ENCODE measurements around the gene EXOC3L1.

The EXOC3L1 gene

GRCh38 chr16:67181346-67181745 lies 8.6 kb downstream of the EXOC3L1 start:
- Histone ChIP-seq H3K36me3 (ENCODE audit: control insufficient read depth, insufficient read depth, low read length) (no peaks in the 10 kb centered on the region), H3K4me3 (ENCODE audit: low read length) (no peak overlapping the region), H3K4me1 (ENCODE audit: control insufficient read depth, insufficient read depth, low read length) (peaks cover 5% of the 10 kb centered on the region), H3K27ac (ENCODE audit: low read depth, low read length) (no peak overlapping the region), H3K27me3 (ENCODE audit: control insufficient read depth, insufficient read depth, low read length) (no peaks in the 10 kb centered on the region), H3K9ac (ENCODE audit: low read length) (no peak overlapping the region)

GRCh38 chr16:67180166-67180565 lies 9.8 kb downstream of the EXOC3L1 start:
- H3K4me1 ChIP-seq (ENCODE audit: control insufficient read depth, insufficient read depth, low read length), result peaks cover 5% of the 10 kb centered on the region
- H3K27me3 ChIP-seq (ENCODE audit: control insufficient read depth, insufficient read depth, low read length), result peaks cover 2% of the 10 kb centered on the region
- no peak overlapping the region for H3K4me3 ChIP-seq (ENCODE audit: low read length)
- H3K36me3 ChIP-seq (ENCODE audit: control insufficient read depth, insufficient read depth, low read length), result no peaks in the 10 kb centered on the region
- H3K27ac ChIP-seq (ENCODE audit: low read depth, low read length), result no peak overlapping the region
- no peak overlapping the region for H3K9ac ChIP-seq (ENCODE audit: low read length)

- peaks cover 7% of the 10 kb centered on the region for H3K4me1 ChIP-seq (ENCODE audit: control insufficient read depth, insufficient read depth, low read length)
- no peak overlapping the region for H3K27ac ChIP-seq (ENCODE audit: low read depth, low read length)
- peaks cover 2% of the 10 kb centered on the region for H3K27me3 ChIP-seq (ENCODE audit: control insufficient read depth, insufficient read depth, low read length)
- H3K36me3 ChIP-seq (ENCODE audit: control insufficient read depth, insufficient read depth, low read length), result no peaks in the 10 kb centered on the region
- no peak overlapping the region for H3K4me3 ChIP-seq (ENCODE audit: low read length)
- H3K9ac ChIP-seq (ENCODE audit: low read length), result no peak overlapping the region
Measured at GRCh38 chr16:67179421-67180080, 10.4 kb downstream of the EXOC3L1 start.

- H3K27me3 ChIP-seq (ENCODE audit: control insufficient read depth, insufficient read depth, low read length), result peaks cover 2% of the 10 kb centered on the region
- peaks cover 13% of the 10 kb centered on the region for H3K4me1 ChIP-seq (ENCODE audit: control insufficient read depth, insufficient read depth, low read length)
- H3K36me3 ChIP-seq (ENCODE audit: control insufficient read depth, insufficient read depth, low read length), result no peaks in the 10 kb centered on the region
- no peak overlapping the region for H3K27ac ChIP-seq (ENCODE audit: low read depth, low read length)
- H3K4me3 ChIP-seq (ENCODE audit: low read length), result peak overlapping the region; percentile 65
- no peak overlapping the region for H3K9ac ChIP-seq (ENCODE audit: low read length)
Measured at GRCh38 chr16:67177743-67178699, 11.9 kb downstream of the EXOC3L1 start.

GRCh38 chr16:67176662-67177061 lies 13.3 kb downstream of the EXOC3L1 start:
- no peaks in the 10 kb centered on the region for H3K36me3 ChIP-seq (ENCODE audit: control insufficient read depth, insufficient read depth, low read length)
- H3K27me3 ChIP-seq (ENCODE audit: control insufficient read depth, insufficient read depth, low read length), result peaks cover 2% of the 10 kb centered on the region
- no peak overlapping the region for H3K9ac ChIP-seq (ENCODE audit: low read length)
- no peak overlapping the region for H3K4me3 ChIP-seq (ENCODE audit: low read length)
- no peak overlapping the region for H3K27ac ChIP-seq (ENCODE audit: low read depth, low read length)
- H3K4me1 ChIP-seq (ENCODE audit: control insufficient read depth, insufficient read depth, low read length), result peaks cover 12% of the 10 kb centered on the region

GRCh38 chr16:67174706-67175231 lies 15.2 kb downstream of the EXOC3L1 start:
- peaks cover 15% of the 10 kb centered on the region for H3K4me1 ChIP-seq (ENCODE audit: control insufficient read depth, insufficient read depth, low read length)

GRCh38 chr16:67173808-67174705 lies 15.9 kb downstream of the EXOC3L1 start:
- peak overlapping the region; percentile 19 for H3K9ac ChIP-seq (ENCODE audit: low read length)
- peaks cover 2% of the 10 kb centered on the region for H3K27me3 ChIP-seq (ENCODE audit: control insufficient read depth, insufficient read depth, low read length)
- peak overlapping the region; percentile 75 for H3K4me3 ChIP-seq (ENCODE audit: low read length)
- H3K4me1 ChIP-seq (ENCODE audit: control insufficient read depth, insufficient read depth, low read length), result peaks cover 21% of the 10 kb centered on the region
- peak overlapping the region; percentile 84 for H3K27ac ChIP-seq (ENCODE audit: low read depth, low read length)
- no peaks in the 10 kb centered on the region for H3K36me3 ChIP-seq (ENCODE audit: control insufficient read depth, insufficient read depth, low read length)

More at GRCh38 chr16:67174706-67175231, 15.2 kb downstream of the EXOC3L1 start:
- H3K4me3 ChIP-seq (ENCODE audit: low read length), result peak overlapping the region; percentile 75
- no peak overlapping the region for H3K9ac ChIP-seq (ENCODE audit: low read length)
- peak overlapping the region; percentile 84 for H3K27ac ChIP-seq (ENCODE audit: low read depth, low read length)
- H3K36me3 ChIP-seq (ENCODE audit: control insufficient read depth, insufficient read depth, low read length), result no peaks in the 10 kb centered on the region
- peaks cover 2% of the 10 kb centered on the region for H3K27me3 ChIP-seq (ENCODE audit: control insufficient read depth, insufficient read depth, low read length)

- H3K9ac ChIP-seq (ENCODE audit: low read length), result no peak overlapping the region
- peak overlapping the region; percentile 84 for H3K27ac ChIP-seq (ENCODE audit: low read depth, low read length)
- H3K27me3 ChIP-seq (ENCODE audit: control insufficient read depth, insufficient read depth, low read length), result peaks cover 2% of the 10 kb centered on the region
- H3K4me1 ChIP-seq (ENCODE audit: control insufficient read depth, insufficient read depth, low read length), result peaks cover 25% of the 10 kb centered on the region
- H3K36me3 ChIP-seq (ENCODE audit: control insufficient read depth, insufficient read depth, low read length), result no peaks in the 10 kb centered on the region
- H3K4me3 ChIP-seq (ENCODE audit: low read length), result peak overlapping the region; percentile 75
Measured at GRCh38 chr16:67173323-67173722, 16.6 kb downstream of the EXOC3L1 start.

- peaks cover 4% of the 10 kb centered on the region for H3K27me3 ChIP-seq (ENCODE audit: control insufficient read depth, insufficient read depth, low read length)
- peaks cover 25% of the 10 kb centered on the region for H3K4me1 ChIP-seq (ENCODE audit: control insufficient read depth, insufficient read depth, low read length)
- peak overlapping the region; percentile 52 for H3K9ac ChIP-seq (ENCODE audit: low read length)
- peak overlapping the region; percentile 93 for H3K27ac ChIP-seq (ENCODE audit: low read depth, low read length)
- peak overlapping the region; percentile 66 for H3K4me3 ChIP-seq (ENCODE audit: low read length)
- H3K36me3 ChIP-seq (ENCODE audit: control insufficient read depth, insufficient read depth, low read length), result no peaks in the 10 kb centered on the region
Measured at GRCh38 chr16:67170949-67171649, 18.8 kb downstream of the EXOC3L1 start.

GRCh38 chr16:67170168-67170948 lies 19.6 kb downstream of the EXOC3L1 start, which contains the start of gene NOL3:
Gene NOL3, plus strand, starts transcription at chr16:67170538.
- peak within 1 kb of the TSS; percentile 52 for H3K9ac ChIP-seq (ENCODE audit: low read length)
- H3K4me1 ChIP-seq (ENCODE audit: control insufficient read depth, insufficient read depth, low read length), result peaks cover 25% of the 10 kb centered on the region

More at GRCh38 chr16:67170168-67170948, 19.6 kb downstream of the EXOC3L1 start, which contains the start of gene NOL3:
- no peaks in the 10 kb centered on the region for H3K36me3 ChIP-seq (ENCODE audit: control insufficient read depth, insufficient read depth, low read length)
- H3K4me3 ChIP-seq (ENCODE audit: low read length), result peak within 1 kb of the TSS; percentile 66
- peaks cover 9% of the 10 kb centered on the region for H3K27me3 ChIP-seq (ENCODE audit: control insufficient read depth, insufficient read depth, low read length)
- H3K27ac ChIP-seq (ENCODE audit: low read depth, low read length), result peak within 1 kb of the TSS; percentile 93

Measured in rectal smooth muscle tissue (tissue), 1 donor.